ENCODE measurements around the gene RBM44. TPM values are rescaled to one million over a fixed set of nuclear protein-coding genes. Genes with fewer than 3 reads are reported as not detected.

Gene RBM44
- polyA plus RNA-seq, 1 donor from 2014 or later, result 2.5 TPM

DNA sequence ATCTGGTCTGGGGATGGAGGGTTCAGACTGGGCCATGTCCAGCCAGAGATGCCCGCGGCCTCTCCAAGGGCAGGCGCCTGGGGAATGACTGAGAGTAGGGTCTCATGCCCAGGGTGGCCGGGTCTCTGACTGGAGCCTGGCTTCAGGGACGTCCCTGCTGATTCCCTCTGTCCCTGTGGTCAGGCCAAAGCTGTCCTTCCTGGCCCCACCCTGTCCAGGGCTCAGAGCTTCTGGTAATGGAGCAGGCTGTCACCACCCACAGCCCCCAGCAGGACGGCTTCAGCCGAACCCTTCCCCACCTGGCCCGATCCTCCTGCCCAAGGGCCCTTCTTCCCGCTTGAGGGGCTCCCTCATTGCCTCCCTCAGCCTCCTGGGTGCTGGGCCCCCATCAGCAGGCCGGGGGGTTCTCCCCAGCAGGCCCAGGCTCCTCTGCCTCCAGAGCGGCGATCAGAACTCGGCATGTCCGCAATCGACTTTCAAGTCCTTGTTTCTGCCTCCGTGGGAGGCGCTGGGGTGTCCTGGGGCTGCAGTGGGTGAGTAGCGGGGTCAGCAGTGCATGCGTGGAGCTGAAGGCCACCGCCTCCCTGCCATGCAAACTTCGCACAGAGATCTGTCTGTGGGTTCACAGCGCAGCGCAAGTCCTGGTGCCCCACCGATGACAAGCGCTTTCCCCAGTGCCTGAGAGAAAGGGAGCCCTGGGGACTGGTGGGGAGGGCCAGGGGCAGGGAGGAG, 79.2 kb downstream of the RBM44 start:
- no peak for TF ChIP-seq SMC3 (conservative IDR thresholded peaks at IDR 0.05; ENCODE audit: poor library complexity)
- no peak for TF ChIP-seq EZH2 (IDR thresholded peaks at IDR 0.05; ENCODE audit: borderline replicate concordance, insufficient read depth, low read length, poor library complexity, severe bottlenecking)
- TF ChIP-seq TAF1 (IDR thresholded peaks at IDR 0.05; ENCODE audit: low read depth), result no peak
- no peak for TF ChIP-seq POLR2AphosphoS5 (IDR thresholded peaks at IDR 0.05)
- TF ChIP-seq EP300 (conservative IDR thresholded peaks at IDR 0.05; ENCODE audit: poor library complexity, severe bottlenecking), result no peak
- no peak for TF ChIP-seq RAD21 (conservative IDR thresholded peaks at IDR 0.05)
- TF ChIP-seq, protein P1, sequence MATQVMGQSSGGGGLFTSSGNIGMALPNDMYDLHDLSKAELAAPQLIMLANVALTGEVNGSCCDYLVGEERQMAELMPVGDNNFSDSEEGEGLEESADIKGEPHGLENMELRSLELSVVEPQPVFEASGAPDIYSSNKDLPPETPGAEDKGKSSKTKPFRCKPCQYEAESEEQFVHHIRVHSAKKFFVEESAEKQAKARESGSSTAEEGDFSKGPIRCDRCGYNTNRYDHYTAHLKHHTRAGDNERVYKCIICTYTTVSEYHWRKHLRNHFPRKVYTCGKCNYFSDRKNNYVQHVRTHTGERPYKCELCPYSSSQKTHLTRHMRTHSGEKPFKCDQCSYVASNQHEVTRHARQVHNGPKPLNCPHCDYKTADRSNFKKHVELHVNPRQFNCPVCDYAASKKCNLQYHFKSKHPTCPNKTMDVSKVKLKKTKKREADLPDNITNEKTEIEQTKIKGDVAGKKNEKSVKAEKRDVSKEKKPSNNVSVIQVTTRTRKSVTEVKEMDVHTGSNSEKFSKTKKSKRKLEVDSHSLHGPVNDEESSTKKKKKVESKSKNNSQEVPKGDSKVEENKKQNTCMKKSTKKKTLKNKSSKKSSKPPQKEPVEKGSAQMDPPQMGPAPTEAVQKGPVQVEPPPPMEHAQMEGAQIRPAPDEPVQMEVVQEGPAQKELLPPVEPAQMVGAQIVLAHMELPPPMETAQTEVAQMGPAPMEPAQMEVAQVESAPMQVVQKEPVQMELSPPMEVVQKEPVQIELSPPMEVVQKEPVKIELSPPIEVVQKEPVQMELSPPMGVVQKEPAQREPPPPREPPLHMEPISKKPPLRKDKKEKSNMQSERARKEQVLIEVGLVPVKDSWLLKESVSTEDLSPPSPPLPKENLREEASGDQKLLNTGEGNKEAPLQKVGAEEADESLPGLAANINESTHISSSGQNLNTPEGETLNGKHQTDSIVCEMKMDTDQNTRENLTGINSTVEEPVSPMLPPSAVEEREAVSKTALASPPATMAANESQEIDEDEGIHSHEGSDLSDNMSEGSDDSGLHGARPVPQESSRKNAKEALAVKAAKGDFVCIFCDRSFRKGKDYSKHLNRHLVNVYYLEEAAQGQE (IDR thresholded peaks at IDR 0.05; ENCODE audit: borderline replicate concordance), result no peak
- TF ChIP-seq MXI1 (conservative IDR thresholded peaks at IDR 0.05; ENCODE audit: poor library complexity, severe bottlenecking), result no peak
- TF ChIP-seq, protein P2, sequence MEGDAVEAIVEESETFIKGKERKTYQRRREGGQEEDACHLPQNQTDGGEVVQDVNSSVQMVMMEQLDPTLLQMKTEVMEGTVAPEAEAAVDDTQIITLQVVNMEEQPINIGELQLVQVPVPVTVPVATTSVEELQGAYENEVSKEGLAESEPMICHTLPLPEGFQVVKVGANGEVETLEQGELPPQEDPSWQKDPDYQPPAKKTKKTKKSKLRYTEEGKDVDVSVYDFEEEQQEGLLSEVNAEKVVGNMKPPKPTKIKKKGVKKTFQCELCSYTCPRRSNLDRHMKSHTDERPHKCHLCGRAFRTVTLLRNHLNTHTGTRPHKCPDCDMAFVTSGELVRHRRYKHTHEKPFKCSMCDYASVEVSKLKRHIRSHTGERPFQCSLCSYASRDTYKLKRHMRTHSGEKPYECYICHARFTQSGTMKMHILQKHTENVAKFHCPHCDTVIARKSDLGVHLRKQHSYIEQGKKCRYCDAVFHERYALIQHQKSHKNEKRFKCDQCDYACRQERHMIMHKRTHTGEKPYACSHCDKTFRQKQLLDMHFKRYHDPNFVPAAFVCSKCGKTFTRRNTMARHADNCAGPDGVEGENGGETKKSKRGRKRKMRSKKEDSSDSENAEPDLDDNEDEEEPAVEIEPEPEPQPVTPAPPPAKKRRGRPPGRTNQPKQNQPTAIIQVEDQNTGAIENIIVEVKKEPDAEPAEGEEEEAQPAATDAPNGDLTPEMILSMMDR (IDR thresholded peaks at IDR 0.05; ENCODE audit: poor library complexity, severe bottlenecking), result no peak
- H3K27ac ChIP-seq (ENCODE audit: low read length), result no peak overlapping the region
- H3K9ac ChIP-seq (ENCODE audit: low read length), result no peak overlapping the region
- no peaks in the 10 kb centered on the region for H3K36me3 ChIP-seq (ENCODE audit: insufficient read depth, low read length)
- no peaks in the 10 kb centered on the region for H3K9me3 ChIP-seq (ENCODE audit: low read length)
- H2AFZ ChIP-seq (ENCODE audit: low read depth, low read length), result no peak overlapping the region
- H3K79me2 ChIP-seq (replicated peaks; ENCODE audit: insufficient read depth, low read length), result no peaks in the 10 kb centered on the region
- no peak overlapping the region for H3K4me2 ChIP-seq (ENCODE audit: low read length)
- no peaks in the 10 kb centered on the region for H3K27me3 ChIP-seq (ENCODE audit: insufficient read depth, low read depth, low read length)
- no peaks in the 10 kb centered on the region for H3K9me2 ChIP-seq (ENCODE audit: insufficient read depth, low read length)
- H3F3A ChIP-seq (ENCODE audit: insufficient read depth, low read length, poor library complexity, severe bottlenecking), result no peaks in the 10 kb centered on the region
- H3K4me3 ChIP-seq (ENCODE audit: low read length), result no peak overlapping the region
- no peaks in the 10 kb centered on the region for H4K20me1 ChIP-seq (ENCODE audit: insufficient read depth)

DNA sequence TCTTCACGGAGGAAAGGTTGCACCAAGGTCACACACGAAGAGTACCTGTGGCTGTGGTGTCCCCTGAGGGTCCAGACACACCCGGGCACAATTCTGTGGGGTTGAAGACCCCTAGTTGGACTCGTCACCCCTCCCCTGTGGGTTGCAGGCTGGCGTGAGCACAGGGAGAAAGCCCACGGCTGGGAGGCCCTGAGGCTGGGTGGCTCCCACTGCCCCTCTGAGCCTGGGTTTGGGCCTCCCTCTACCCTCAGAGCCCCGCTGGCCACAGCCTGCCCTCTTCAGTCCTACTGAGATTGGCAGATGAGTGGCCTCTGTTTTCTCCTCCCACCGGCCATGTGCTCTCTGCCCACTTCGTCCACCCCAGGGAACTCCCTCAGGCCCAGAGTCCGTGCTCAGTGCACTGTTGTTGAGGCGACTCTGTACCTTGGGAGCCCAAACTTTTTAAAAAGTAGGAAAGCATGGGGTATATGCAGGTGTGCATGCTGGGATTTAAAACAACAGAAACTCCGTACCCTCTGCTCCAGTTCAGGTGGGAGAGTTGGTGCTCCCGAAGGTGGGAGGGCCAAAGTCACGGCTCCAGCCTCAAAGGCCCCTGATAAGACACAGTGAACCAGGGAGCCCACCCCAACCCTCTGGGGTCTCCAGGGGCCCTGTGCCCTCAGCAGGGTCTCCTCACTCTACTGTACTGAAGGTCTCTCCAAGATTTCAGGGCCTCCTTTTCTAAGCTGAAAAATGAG, 79.9 kb downstream of the RBM44 start:
- H3K27me3 ChIP-seq (ENCODE audit: insufficient read depth, low read depth, low read length), result no peaks in the 10 kb centered on the region
- no peak overlapping the region for H3K4me3 ChIP-seq (ENCODE audit: low read length)
- H3K9ac ChIP-seq (ENCODE audit: low read length), result no peak overlapping the region
- no peaks in the 10 kb centered on the region for H3K9me3 ChIP-seq (ENCODE audit: low read length)
- H4K20me1 ChIP-seq (ENCODE audit: insufficient read depth), result no peaks in the 10 kb centered on the region
- TF ChIP-seq POLR2AphosphoS5 (IDR thresholded peaks at IDR 0.05), result no peak
- TF ChIP-seq SMC3 (conservative IDR thresholded peaks at IDR 0.05; ENCODE audit: poor library complexity), result no peak
- TF ChIP-seq EP300 (conservative IDR thresholded peaks at IDR 0.05; ENCODE audit: poor library complexity, severe bottlenecking), result no peak
- TF ChIP-seq EZH2 (IDR thresholded peaks at IDR 0.05; ENCODE audit: borderline replicate concordance, insufficient read depth, low read length, poor library complexity, severe bottlenecking), result no peak
- no peak for TF ChIP-seq TAF1 (IDR thresholded peaks at IDR 0.05; ENCODE audit: low read depth)
- TF ChIP-seq, protein P2 (IDR thresholded peaks at IDR 0.05; ENCODE audit: poor library complexity, severe bottlenecking), result no peak
- TF ChIP-seq MXI1 (conservative IDR thresholded peaks at IDR 0.05; ENCODE audit: poor library complexity, severe bottlenecking), result no peak
- TF ChIP-seq RAD21 (conservative IDR thresholded peaks at IDR 0.05), result no peak
- TF ChIP-seq, protein P1 (IDR thresholded peaks at IDR 0.05; ENCODE audit: borderline replicate concordance), result no peak
- H3K36me3 ChIP-seq (ENCODE audit: insufficient read depth, low read length), result no peaks in the 10 kb centered on the region
- no peaks in the 10 kb centered on the region for H3K79me2 ChIP-seq (replicated peaks; ENCODE audit: insufficient read depth, low read length)
- no peak overlapping the region for H3K4me2 ChIP-seq (ENCODE audit: low read length)
- no peak overlapping the region for H2AFZ ChIP-seq (ENCODE audit: low read depth, low read length)
- no peaks in the 10 kb centered on the region for H3F3A ChIP-seq (ENCODE audit: insufficient read depth, low read length, poor library complexity, severe bottlenecking)
- no peaks in the 10 kb centered on the region for H3K9me2 ChIP-seq (ENCODE audit: insufficient read depth, low read length)
- H3K27ac ChIP-seq (ENCODE audit: low read length), result peak overlapping the region; percentile 36

All from neural cell (in vitro differentiated cells).